Stomach (tissue), 9 donors: Measurements from ENCODE around the gene IRF2. TPM values are rescaled to one million over a fixed set of nuclear protein-coding genes. Genes with fewer than 3 reads are reported as not detected.

Source experiments
- DNase-seq, 2 donors: peaks; one replicate each; pipeline versions ENCODE4 v3.0.0 to v3.0.0-alpha.2; 2013 to 2019
- H3K27ac ChIP-seq, 5 donors: fragments of 200-600 bp in 4 of 5; sonication (generic) in 4 of 5; one replicate each; pipeline ENCODE4 v1.5.1; 2013 to 2019; ENCODE audit warnings: mild to moderate bottlenecking in 1 of 5, moderate library complexity in 1 of 5
- H3K27me3 ChIP-seq, 3 donors: fragments of 200-600 bp; sonication (generic); one replicate each; pipeline ENCODE4 v1.5.1; 2017 to 2019; ENCODE audit warnings: mixed run types in 1 of 3
- H3K36me3 ChIP-seq, 4 donors: fragments of 200-600 bp; sonication (generic); 1 replicate in 3 of 4; 2 replicates in 1 of 4; pipeline ENCODE4 v1.5.1; 2016 to 2019
- H3K4me1 ChIP-seq, 4 donors: fragments of 200-600 bp; sonication (generic); one replicate each; pipeline ENCODE4 v1.5.1; 2016 to 2019
- H3K4me3 ChIP-seq, 4 donors: fragments of 200-600 bp; sonication (generic) in 3 of 4; one replicate each; pipeline ENCODE4 v1.5.1; 2016 to 2019; ENCODE audit warnings: mild to moderate bottlenecking in 1 of 4
- H3K9me3 ChIP-seq, 4 donors: fragments of 200-600 bp; sonication (generic); one replicate each; pipeline ENCODE4 v1.5.1; 2016 to 2019
- EP300 ChIP-seq: sonication (generic); formaldehyde crosslinking; IDR thresholded peaks from one replicate; pipeline ENCODE4 v1.6.1; 2017; ENCODE audit warnings: antibody characterized with exemption
- POLR2A ChIP-seq, 4 donors: fragments of 450-650 bp; IDR thresholded peaks; one replicate each; pipeline ENCODE4 v1.6.1; 2016; ENCODE audit warnings: antibody characterized with exemption in 4 of 4, control low read depth in 2 of 4, mild to moderate bottlenecking in 1 of 4, moderate library complexity in 1 of 4
- POLR2AphosphoS5 ChIP-seq, 3 donors: sonication (generic); formaldehyde crosslinking; IDR thresholded peaks; one replicate each; pipeline ENCODE4 v1.6.1; 2016; ENCODE audit warnings: antibody characterized with exemption in 3 of 3
- WGBS, 5 donors: extraction: QIAGEN DNeasy Blood & Tissue Kit in 3 of 5; methylation state at CpG; one replicate each; pipeline versions ENCODE4 v1.1.5 to v1.1.7; 2013 to 2018; 5-methylcytosine and 5-hydroxymethylcytosine counted together
- intact Hi-C: fragments of 100-400 bp; cut with DNase I; formaldehyde crosslinking; loops from one replicate; pipeline ENCODE4 v1.15.1; 2023; ENCODE audit warnings: low total_unique reads
- polyA plus RNA-seq, 3 donors: library from polyadenylated mRNA; stranded (reverse); fragments of 200-250 nt; gene quantifications; one replicate each; pipeline ENCODE4 v1.2.3, GENCODE V29; 2013
- total RNA-seq, 5 donors: library from RNA; depleted of rRNA; stranded (reverse); fragments of >200 nt; gene quantifications; one replicate each; pipeline versions ENCODE4 v1.1.0 to v1.2.3, GENCODE V29; 2014 to 2016
- TF ChIP-seq, protein P1 (sequence below), 7 experiments: fragments of 450-650 bp in 4 of 7; fragments of 200-600 bp in 3 of 7; sonication (generic) in 3 of 7; IDR thresholded peaks; one replicate each; pipeline ENCODE4 v1.5.1; 2016 to 2019; ENCODE audit warnings: antibody characterized with exemption in 7 of 7, control low read depth in 2 of 7, mild to moderate bottlenecking in 1 of 7
- donor health status: healthy with polysubstance abuse.
- donor health status: Bipolar disorder and iron deficiency.
- donor health status: healthy.

The IRF2 gene
- total and polyA plus RNA-seq, 8 donors, result 5.5 to 253 (median 29.0) TPM

- H3K4me1 ChIP-seq, result peaks cover 11 to 60% (median 33%) of the 10 kb centered on the region in 4 donors
- H3K9me3 ChIP-seq, result no peaks in the 10 kb centered on the region
- TF ChIP-seq POLR2AphosphoS5 (IDR thresholded peaks at IDR 0.05) (no peak), EP300 (no peak), POLR2A (IDR thresholded peaks at IDR 0.05) (no peak)
- TF ChIP-seq, protein P1, sequence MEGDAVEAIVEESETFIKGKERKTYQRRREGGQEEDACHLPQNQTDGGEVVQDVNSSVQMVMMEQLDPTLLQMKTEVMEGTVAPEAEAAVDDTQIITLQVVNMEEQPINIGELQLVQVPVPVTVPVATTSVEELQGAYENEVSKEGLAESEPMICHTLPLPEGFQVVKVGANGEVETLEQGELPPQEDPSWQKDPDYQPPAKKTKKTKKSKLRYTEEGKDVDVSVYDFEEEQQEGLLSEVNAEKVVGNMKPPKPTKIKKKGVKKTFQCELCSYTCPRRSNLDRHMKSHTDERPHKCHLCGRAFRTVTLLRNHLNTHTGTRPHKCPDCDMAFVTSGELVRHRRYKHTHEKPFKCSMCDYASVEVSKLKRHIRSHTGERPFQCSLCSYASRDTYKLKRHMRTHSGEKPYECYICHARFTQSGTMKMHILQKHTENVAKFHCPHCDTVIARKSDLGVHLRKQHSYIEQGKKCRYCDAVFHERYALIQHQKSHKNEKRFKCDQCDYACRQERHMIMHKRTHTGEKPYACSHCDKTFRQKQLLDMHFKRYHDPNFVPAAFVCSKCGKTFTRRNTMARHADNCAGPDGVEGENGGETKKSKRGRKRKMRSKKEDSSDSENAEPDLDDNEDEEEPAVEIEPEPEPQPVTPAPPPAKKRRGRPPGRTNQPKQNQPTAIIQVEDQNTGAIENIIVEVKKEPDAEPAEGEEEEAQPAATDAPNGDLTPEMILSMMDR (IDR thresholded peaks at IDR 0.05), result no peak
- no peak overlapping the region for H3K4me3 ChIP-seq
- 75 to 83% (median 77%) methylated on average over 13 of the region's 13 CpGs for WGBS, 5 donors
- peak overlapping the region in 3 of 5 donors; percentile 2 to 39 (median 20) for H3K27ac ChIP-seq
- peaks cover 53 to 98% (median 86%) of the 10 kb centered on the region in 4 donors for H3K36me3 ChIP-seq
- no peaks in the 10 kb centered on the region for H3K27me3 ChIP-seq
- intact Hi-C loops, result no loop called here
- no peak for DNase-seq
These were observed 72.8 kb downstream of the IRF2 start for GRCh38 chr4:184401397-184402171.

GRCh38 chr4:184400891-184401290 lies 73.5 kb downstream of the IRF2 start:
- H3K27ac ChIP-seq, result peak overlapping the region in 2 of 5 donors; percentile 20 to 39
- H3K4me1 ChIP-seq, result peaks cover 7 to 61% (median 30%) of the 10 kb centered on the region in 4 donors
- no peak overlapping the region for H3K4me3 ChIP-seq
- WGBS, 5 donors, result 82 to 94% (median 88%) methylated on average over 8 of the region's 8 CpGs
- intact Hi-C loops, result no loop called here
- TF ChIP-seq POLR2A (IDR thresholded peaks at IDR 0.05) (no peak), POLR2AphosphoS5 (IDR thresholded peaks at IDR 0.05) (no peak), EP300 (no peak)
- TF ChIP-seq, protein P1 (IDR thresholded peaks at IDR 0.05), result no peak
- no peaks in the 10 kb centered on the region for H3K27me3 ChIP-seq
- H3K36me3 ChIP-seq, result peaks cover 53 to 97% (median 87%) of the 10 kb centered on the region in 4 donors
- DNase-seq, result no peak
- no peaks in the 10 kb centered on the region for H3K9me3 ChIP-seq

DNA sequence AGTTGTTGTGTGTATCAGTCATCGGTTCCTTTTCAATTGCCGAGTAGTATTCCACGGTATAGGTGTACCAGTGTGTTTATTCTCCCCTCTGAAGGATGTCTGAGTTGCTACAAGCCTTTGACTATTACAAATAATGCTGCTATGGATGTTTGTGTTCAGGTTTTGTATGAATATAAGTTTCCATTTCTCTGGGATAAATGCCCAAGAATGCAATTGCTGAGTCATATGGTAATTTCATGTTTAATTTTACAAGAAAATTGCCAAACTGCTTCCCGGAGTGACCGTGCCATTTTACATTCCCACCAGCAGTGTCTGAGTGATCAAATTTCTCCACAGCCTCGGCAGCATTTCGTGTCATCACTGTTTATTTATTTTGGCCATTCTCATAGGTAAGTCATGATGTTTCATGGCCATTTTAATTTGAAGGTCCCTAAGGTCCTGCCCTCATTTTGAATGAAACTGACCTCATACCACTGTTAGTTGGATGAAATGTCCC lies 73.9 kb downstream of the IRF2 start:
- WGBS, 5 donors, result 57 to 81% (median 69%) methylated on average over 7 of the region's 7 CpGs
- Histone ChIP-seq H3K27me3 (no peaks in the 10 kb centered on the region), H3K4me3 (no peak overlapping the region), H3K4me1 (peaks cover 7 to 65% (median 31%) of the 10 kb centered on the region in 4 donors), H3K27ac (peak overlapping the region in 2 of 5 donors; percentile 20 to 39), H3K36me3 (peaks cover 49 to 97% (median 87%) of the 10 kb centered on the region in 4 donors), H3K9me3 (no peaks in the 10 kb centered on the region)
- no peak for DNase-seq
- intact Hi-C loops, result no loop called here
- no peak for TF ChIP-seq POLR2A (IDR thresholded peaks at IDR 0.05)
- TF ChIP-seq EP300, result no peak
- peak in 1 of 3 donors; percentile 30 for TF ChIP-seq POLR2AphosphoS5 (IDR thresholded peaks at IDR 0.05)

DNA sequence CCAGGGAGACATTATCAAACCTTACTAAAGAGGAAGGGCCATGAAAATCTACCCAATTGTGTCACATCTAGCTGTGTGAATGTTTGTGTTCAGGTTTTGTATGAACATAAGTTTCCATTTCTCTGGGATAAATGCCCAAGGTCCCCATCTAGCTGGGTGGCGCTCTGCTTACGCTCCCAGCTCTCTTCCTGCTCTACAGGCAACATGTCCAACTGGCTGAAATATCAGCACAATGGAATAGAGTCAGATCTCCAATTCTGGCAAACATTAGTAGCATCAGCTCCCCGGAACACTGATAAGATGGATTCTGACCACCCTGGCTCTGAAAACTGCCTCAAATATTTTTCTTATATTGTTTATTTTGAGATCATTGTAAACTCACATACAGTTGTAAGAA lies 74.8 kb downstream of the IRF2 start:
- intact Hi-C loops, result no loop called here
- H3K27me3 ChIP-seq, result no peaks in the 10 kb centered on the region
- peaks cover 7 to 72% (median 31%) of the 10 kb centered on the region in 4 donors for H3K4me1 ChIP-seq
- H3K27ac ChIP-seq, result peak overlapping the region in 4 of 5 donors; percentile 10 to 39 (median 32)
- H3K36me3 ChIP-seq, result peaks cover 40 to 94% (median 84%) of the 10 kb centered on the region in 4 donors
- no peak for DNase-seq
- H3K4me3 ChIP-seq, result no peak overlapping the region
- TF ChIP-seq EP300 (no peak), POLR2AphosphoS5 (IDR thresholded peaks at IDR 0.05) (no peak), POLR2A (IDR thresholded peaks at IDR 0.05) (no peak)
- TF ChIP-seq, protein P1 (IDR thresholded peaks at IDR 0.05), result no peak
- WGBS, 5 donors, result 48 to 73% (median 59%) methylated on average over 3 of the region's 3 CpGs
- H3K9me3 ChIP-seq, result no peaks in the 10 kb centered on the region
